Measurements from ENCODE around the gene LMF1.

GRCh38 chr16:976389-976931, 5.7 kb upstream of the LMF1 start:
- TF ChIP-seq CTCF (IDR thresholded peaks at IDR 0.05; ENCODE audit: low read depth, low read length, poor library complexity, severe bottlenecking) (no peak), EZH2phosphoT487 (IDR thresholded peaks at IDR 0.05; ENCODE audit: borderline replicate concordance, low read length) (no peak)

Measured in DOHH2 (cell line).